Keratinocyte (primary cell): ENCODE measurements around the gene KIF5A. TPM values are rescaled to one million over a fixed set of nuclear protein-coding genes. Genes with fewer than 3 reads are reported as not detected.
"Not testable (repeated sequence)": the region's sequence is repeated elsewhere in the genome, so short reads cannot be mapped to it uniquely, and the experiment has no call there.

Experiments
- DNase-seq: peaks from one replicate; pipeline ENCODE4 v3.0.0-alpha.2; 2011; ENCODE audit warnings: low read depth, missing footprints, low spot score
- FAIRE-seq: peaks from 2 replicates; lab custom pipeline; 2011; peaks lifted over from hg19 to GRCh38; lab: Jason Lieb, UNC
- H2AFZ ChIP-seq: 2 replicates; pipeline ENCODE4 v1.6.0; 2012; ENCODE audit warnings: low read length, control low read depth, inconsistent platforms; ENCODE audit not compliant: control insufficient read depth
- H3K27ac ChIP-seq: 2 replicates; pipeline ENCODE4 v1.5.1; 2011; ENCODE audit warnings: low read length; ENCODE audit not compliant: control insufficient read depth, insufficient read depth
- H3K27me3 ChIP-seq: 3 replicates; pipeline ENCODE4 v1.6.0; 2011; ENCODE audit warnings: low read length; ENCODE audit not compliant: control insufficient read depth, insufficient read depth; ENCODE audit errors: extremely low read depth
- H3K36me3 ChIP-seq, 2 experiments: 2 replicates in 1 of 2; 3 replicates in 1 of 2; pipeline ENCODE4 v1.5.1; 2011; ENCODE audit warnings: low read length in 2 of 2, mild to moderate bottlenecking in 1 of 2; ENCODE audit not compliant: control insufficient read depth in 2 of 2, insufficient read depth in 2 of 2; ENCODE audit errors: extremely low read depth in 1 of 2
- H3K4me1 ChIP-seq: 3 replicates; pipeline ENCODE4 v1.5.1; 2011; ENCODE audit warnings: low read length; ENCODE audit not compliant: control insufficient read depth, insufficient read depth; ENCODE audit errors: extremely low read depth
- H3K4me2 ChIP-seq: 3 replicates; pipeline ENCODE4 v1.6.0; 2011; ENCODE audit warnings: low read depth, low read length; ENCODE audit not compliant: control insufficient read depth, insufficient read depth; ENCODE audit errors: extremely low read depth
- H3K4me3 ChIP-seq, 3 experiments: fragments of 200-600 bp in 1 of 3; sonication (generic) in 1 of 3; 2 replicates in 2 of 3; 3 replicates in 1 of 3; pipeline ENCODE4 v1.5.1; 2011 to 2016; ENCODE audit warnings: low read length in 3 of 3, mild to moderate bottlenecking in 3 of 3, control low read depth in 2 of 3, inconsistent platforms in 1 of 3, low read depth in 1 of 3, mixed read lengths in 1 of 3, mixed run types in 1 of 3, moderate library complexity in 1 of 3; ENCODE audit not compliant: control insufficient read depth in 2 of 3, insufficient read depth in 2 of 3; ENCODE audit errors: extremely low read depth in 1 of 3
- H3K79me2 ChIP-seq: 2 replicates; pipeline ENCODE4 v1.6.0; 2012; ENCODE audit warnings: low read length; ENCODE audit not compliant: control insufficient read depth, insufficient read depth
- H3K9ac ChIP-seq: 3 replicates; pipeline ENCODE4 v1.6.0; 2011; ENCODE audit warnings: low read length; ENCODE audit not compliant: control insufficient read depth, insufficient read depth; ENCODE audit errors: extremely low read depth
- H3K9me1 ChIP-seq: 3 replicates; pipeline ENCODE4 v1.6.0; 2011; ENCODE audit warnings: low read length; ENCODE audit not compliant: control insufficient read depth, insufficient read depth; ENCODE audit errors: extremely low read depth
- H3K9me3 ChIP-seq: 2 replicates; pipeline ENCODE4 v1.5.1; 2012; ENCODE audit warnings: low read depth, low read length; ENCODE audit not compliant: control insufficient read depth
- H4K20me1 ChIP-seq: 3 replicates; pipeline ENCODE4 v1.6.0; 2011; ENCODE audit warnings: low read length; ENCODE audit not compliant: control insufficient read depth, insufficient read depth; ENCODE audit errors: extremely low read depth
- CTCF ChIP-seq, 3 experiments: IDR thresholded peaks in 1 of 3; conservative IDR thresholded peaks in 1 of 3; optimal IDR thresholded peaks in 1 of 3; 2 replicates in 2 of 3; 3 replicates in 1 of 3; pipeline versions ENCODE3 to v1.5.1; 2011; ENCODE audit warnings: low read length in 3 of 3, mild to moderate bottlenecking in 3 of 3, moderate library complexity in 2 of 3, control low read depth in 1 of 3, inconsistent platforms in 1 of 3; ENCODE audit not compliant: insufficient read depth in 2 of 3; ENCODE audit errors: extremely low read depth in 1 of 3
- EZH2 ChIP-seq: IDR thresholded peaks from one replicate; pipeline ENCODE4 v1.6.1; 2012; ENCODE audit warnings: inconsistent platforms, mild to moderate bottlenecking, low read length, moderate library complexity
- dilution Hi-C: fragments of 300-500 bp; cut with MboI; formaldehyde crosslinking; loops from one replicate; pipeline ENCODE4 v1.7.0; 2020; ENCODE audit warnings: low sequenced_read_pairs; ENCODE audit not compliant: extremely low pct_ligation_motif_present
- polyA plus RNA-seq, 5 experiments: library from polyadenylated mRNA; depleted of rRNA in 3 of 5; stranded (reverse) in 3 of 5; stranded (forward) in 1 of 5; unstranded in 1 of 5; fragments of >200 nt; gene quantifications; 1 replicate in 1 of 5; 2 replicates in 3 of 5; 3 replicates in 1 of 5; pipeline versions ENCODE4 v1.2.1 to v1.2.3, GENCODE V29; 2011 to 2012; ENCODE audit warnings: missing spikeins in 2 of 5, low read depth in 1 of 5, low replicate concordance in 1 of 5

Gene KIF5A
- polyA plus RNA-seq, 1 donor (not counting 4 experiments of a cell fraction or from before 2014, with no cell fraction given) = 0.05 TPM

- Histone ChIP-seq H3K4me1 (no peaks in the 10 kb centered on the region), H3K36me3 (no peaks in the 10 kb centered on the region), H3K9ac (no peak overlapping the region), H3K9me1 (no peaks in the 10 kb centered on the region), H3K79me2 (no peaks in the 10 kb centered on the region), H4K20me1 (no peaks in the 10 kb centered on the region), H3K4me3 (no peak overlapping the region), H3K9me3 (no peaks in the 10 kb centered on the region), H2AFZ (no peak overlapping the region), H3K4me2 (no peak overlapping the region), H3K27ac (no peak overlapping the region), H3K27me3 (no peaks in the 10 kb centered on the region)
- TF ChIP-seq CTCF (optimal IDR thresholded peaks at IDR 0.05 in 1 of 3, IDR thresholded peaks at IDR 0.05 in 1 of 3, conservative IDR thresholded peaks at IDR 0.05 in 1 of 3; ENCODE audit: extremely low read depth in 1 of 3, insufficient read depth in 2 of 3, low read length in 3 of 3) = no peak
- no peak for TF ChIP-seq EZH2
- no peak for DNase-seq
- no peak for FAIRE-seq
- dilution Hi-C loops = no loop called here
These were observed 10.7 kb downstream of the KIF5A start for GRCh38 chr12:57560516-57560915.

- H3K9ac ChIP-seq, H3K4me3 ChIP-seq, FAIRE-seq, H3K9me3 ChIP-seq, H3K9me1 ChIP-seq, H2AFZ ChIP-seq, H4K20me1 ChIP-seq, H3K4me1 ChIP-seq, H3K36me3 ChIP-seq, H3K4me2 ChIP-seq, H3K27ac ChIP-seq, H3K27me3 ChIP-seq, H3K79me2 ChIP-seq, dilution Hi-C loops, DNase-seq: not testable (repeated sequence)
These were observed 11.3 kb downstream of the KIF5A start for GRCh38 chr12:57561117-57561516.

GRCh38 chr12:57563358-57563757, 13.5 kb downstream of the KIF5A start:
- no peaks in the 10 kb centered on the region for H4K20me1 ChIP-seq
- no peaks in the 10 kb centered on the region for H3K79me2 ChIP-seq
- H3K4me3 ChIP-seq = no peak overlapping the region
- TF ChIP-seq CTCF (optimal IDR thresholded peaks at IDR 0.05 in 1 of 3, IDR thresholded peaks at IDR 0.05 in 1 of 3, conservative IDR thresholded peaks at IDR 0.05 in 1 of 3; ENCODE audit: extremely low read depth in 1 of 3, insufficient read depth in 2 of 3, low read length in 3 of 3) (no peak), EZH2 (no peak)
- no peak overlapping the region for H2AFZ ChIP-seq
- H3K9me1 ChIP-seq = no peaks in the 10 kb centered on the region
- H3K9ac ChIP-seq = no peak overlapping the region
- no peaks in the 10 kb centered on the region for H3K9me3 ChIP-seq
- H3K4me1 ChIP-seq = no peaks in the 10 kb centered on the region
- no peaks in the 10 kb centered on the region for H3K27me3 ChIP-seq
- no peaks in the 10 kb centered on the region for H3K36me3 ChIP-seq
- no peak overlapping the region for H3K27ac ChIP-seq
- DNase-seq = no peak
- no peak for FAIRE-seq
- H3K4me2 ChIP-seq = no peak overlapping the region
- dilution Hi-C loops = no loop called here
